Activated CD4-positive, alpha-beta memory T cell treated with anti-CD3 and anti-CD28 coated beads for 36 hours (primary cell): ENCODE results near the gene TRAPPC4. TPM values are rescaled to one million over a fixed set of nuclear protein-coding genes. Genes with fewer than 3 reads are reported as not detected.
"Not testable (repeated sequence)": the region's sequence is repeated elsewhere in the genome, so short reads cannot be mapped to it uniquely, and the experiment has no call there.

Experiments
- CTCF ChIA-PET: fragments of 350-600 bp; sonication (Branson Sonifier 250); formaldehyde crosslinking; loops from one replicate; lab custom pipeline; 2021; ENCODE audit warnings: antibody characterized with exemption, inconsistent platforms; lab: Charles Lee
- POLR2A ChIA-PET: fragments of 350-600 bp; sonication (Branson Sonifier 250); formaldehyde crosslinking; loops from one replicate; lab custom pipeline; 2021; ENCODE audit warnings: antibody characterized with exemption; lab: Charles Lee
- DNase-seq: peaks from one replicate; pipeline ENCODE4 v3.0.0-alpha.2; 2020
- H3K27ac Mint-ChIP-seq: one replicate; pipeline ENCODE4 v1.8.0; 2021; ENCODE audit warnings: mixed read lengths
- H3K27me3 Mint-ChIP-seq: one replicate; pipeline ENCODE4 v1.8.0; 2021; ENCODE audit warnings: mixed read lengths
- H3K36me3 Mint-ChIP-seq: one replicate; pipeline ENCODE4 v1.8.0; 2021; ENCODE audit warnings: mixed read lengths
- H3K4me1 Mint-ChIP-seq: one replicate; pipeline ENCODE4 v1.8.0; 2021; ENCODE audit warnings: low read depth, mixed read lengths
- H3K4me3 Mint-ChIP-seq: one replicate; pipeline ENCODE4 v1.8.0; 2021; ENCODE audit warnings: mild to moderate bottlenecking, mixed read lengths
- H3K9me3 Mint-ChIP-seq: one replicate; pipeline ENCODE4 v1.8.0; 2021; ENCODE audit warnings: mixed read lengths
- intact Hi-C: fragments of 100-400 bp; cut with micrococcal nuclease; formaldehyde crosslinking; loops from one replicate; pipeline ENCODE4 v1.15.1; 2023
- total RNA-seq, 2 experiments: library from RNA; stranded (reverse); gene quantifications; one replicate each; pipeline ENCODE4 v1.2.3, GENCODE V29; 2021

The TRAPPC4 gene
- total RNA-seq, 2 experiments from 2014 or later = 86.4 to 87.8 TPM

DNA sequence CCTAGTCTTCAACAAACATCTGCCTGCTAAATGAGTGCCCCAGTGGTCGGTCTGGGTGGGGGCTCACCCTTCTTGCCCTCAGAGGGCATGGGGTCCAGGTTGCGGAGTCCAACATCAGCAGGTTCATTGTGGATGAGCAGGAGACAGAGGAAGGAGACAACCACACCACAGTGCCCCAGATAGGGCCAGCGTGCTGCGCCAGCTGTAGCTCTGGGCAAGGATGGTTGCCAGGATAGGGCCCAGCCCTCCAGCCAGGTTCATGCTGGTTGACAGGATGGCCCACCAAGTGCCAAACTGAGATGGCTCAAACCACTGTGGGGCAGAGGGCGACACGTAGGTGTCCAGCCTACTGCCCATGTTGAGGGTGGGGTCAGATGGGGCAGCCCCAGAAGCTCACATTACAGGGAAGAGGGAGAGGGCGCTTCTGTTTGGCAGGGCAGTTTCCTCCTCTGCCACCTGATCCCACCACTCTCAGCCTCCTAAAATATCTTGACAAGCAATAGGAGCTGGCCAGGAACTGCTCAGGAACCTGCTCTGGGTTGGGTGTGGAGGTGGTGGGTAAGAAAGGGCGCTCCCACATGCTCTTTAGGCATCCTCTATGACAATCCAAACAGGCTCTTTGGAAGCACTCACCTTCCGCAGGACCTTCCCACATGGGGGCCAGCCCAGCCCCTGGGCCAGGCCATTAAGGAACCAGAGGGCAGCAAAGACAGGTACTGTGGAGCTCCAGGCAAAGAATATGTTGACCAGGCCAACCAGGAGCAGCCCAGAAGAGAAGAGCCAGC, 9.2 kb downstream of the TRAPPC4 start:
- H3K4me1 Mint-ChIP-seq = peaks cover 39% of the 10 kb centered on the region
- no peaks in the 10 kb centered on the region for H3K9me3 Mint-ChIP-seq
- ChIA-PET POLR2A (interaction anchor here (1.2 kb wide), 1 partner anchor 8 kb away, joined by 3 read pairs; no protein-coding TSS in a partner anchor), CTCF (interaction anchor here (0.6 kb wide), 1 partner anchor 257 kb away, joined by 3 read pairs; no protein-coding TSS in a partner anchor)
- no peaks in the 10 kb centered on the region for H3K27me3 Mint-ChIP-seq
- intact Hi-C loops = no loop called here
- DNase-seq = no peak
- H3K36me3 Mint-ChIP-seq = peaks cover 18% of the 10 kb centered on the region
- no peak overlapping the region for H3K4me3 Mint-ChIP-seq
- H3K27ac Mint-ChIP-seq = no peak overlapping the region

GRCh38 chr11:119028346-119029068, 9.9 kb downstream of the TRAPPC4 start:
- no peak for DNase-seq
- POLR2A ChIA-PET = interaction anchor here (1.2 kb wide), 1 partner anchor 9 kb away, joined by 3 read pairs; no protein-coding TSS in a partner anchor
- Mint-ChIP-seq H3K9me3 (no peaks in the 10 kb centered on the region), H3K4me3 (no peak overlapping the region), H3K36me3 (peaks cover 13% of the 10 kb centered on the region), H3K27ac (peak overlapping the region; percentile 89), H3K4me1 (peaks cover 34% of the 10 kb centered on the region), H3K27me3 (no peaks in the 10 kb centered on the region)
- CTCF ChIA-PET = interaction anchor here (0.6 kb wide), 1 partner anchor 256 kb away, joined by 3 read pairs; no protein-coding TSS in a partner anchor
- intact Hi-C loops = no loop called here

GRCh38 chr11:119029069-119029339, 10.4 kb downstream of the TRAPPC4 start:
- CTCF ChIA-PET = no interaction called here
- intact Hi-C loops = no loop called here
- peak overlapping the region; percentile 89 for H3K27ac Mint-ChIP-seq
- POLR2A ChIA-PET = interaction anchor here (1.2 to 3.0 kb wide), 2 partner anchors 10 kb away, joined by 3 to 17 read pairs; partner anchors contain the start of genes RPS25 and TRAPPC4
- no peaks in the 10 kb centered on the region for H3K27me3 Mint-ChIP-seq
- no peaks in the 10 kb centered on the region for H3K9me3 Mint-ChIP-seq
- peaks cover 29% of the 10 kb centered on the region for H3K4me1 Mint-ChIP-seq
- peaks cover 11% of the 10 kb centered on the region for H3K36me3 Mint-ChIP-seq
- DNase-seq = no peak
- peak overlapping the region; percentile 82 for H3K4me3 Mint-ChIP-seq

DNA sequence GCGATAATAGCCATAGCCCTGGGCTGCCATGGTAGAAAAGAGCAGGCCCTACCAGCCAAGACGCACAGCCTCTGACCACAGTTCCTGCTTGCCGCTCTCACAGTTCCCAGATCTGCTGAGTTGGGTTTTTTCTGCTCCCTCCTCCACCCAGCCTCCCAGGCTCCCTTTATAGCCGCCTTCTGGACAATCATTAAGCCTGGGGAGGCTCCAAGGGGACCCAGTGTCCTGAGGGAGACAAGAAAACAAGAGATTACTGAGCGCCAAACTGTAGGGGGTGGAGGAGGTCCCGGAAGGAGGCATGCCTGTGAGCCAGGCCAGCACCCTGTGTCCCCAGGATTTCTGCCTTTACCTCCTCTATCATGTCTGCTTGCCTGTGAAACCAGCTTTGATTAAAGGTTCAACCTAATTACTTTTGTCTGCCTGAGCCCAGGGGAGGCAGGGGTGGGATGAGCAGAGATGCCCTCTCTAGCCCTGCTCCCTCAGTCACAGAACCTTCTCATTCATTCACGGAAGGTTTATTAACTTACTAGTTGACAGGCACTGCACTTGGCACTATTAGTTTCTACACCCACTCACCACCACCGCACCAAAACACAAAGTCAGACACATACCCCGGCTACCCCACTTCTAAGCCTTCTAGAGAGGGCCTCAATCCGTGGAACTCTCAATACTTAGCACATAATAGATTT, 10.9 kb downstream of the TRAPPC4 start:
- peak; percentile 72 for DNase-seq
- intact Hi-C loops = loop anchor here (1.0 to 2.0 kb wide), 3 partner anchors 11 to 71 kb away; partner anchors contain the start of genes CENATAC, DPAGT1, RPS25 and TRAPPC4
- H3K27me3 Mint-ChIP-seq = no peaks in the 10 kb centered on the region
- ChIA-PET POLR2A (interaction anchor here (1.0 to 3.0 kb wide), 6 partner anchors 10 to 86 kb away, joined by 3 to 17 read pairs (median 4); partner anchors contain the start of genes CENATAC, RPS25 and TRAPPC4), CTCF (interaction anchor here (0.8 to 2.4 kb wide), 4 partner anchors 9 to 15 kb away, joined by 3 to 8 read pairs (median 4); partner anchors contain the start of genes RPS25 and TRAPPC4)
- H3K27ac Mint-ChIP-seq = peak overlapping the region; percentile 89
- peaks cover 11% of the 10 kb centered on the region for H3K36me3 Mint-ChIP-seq
- peaks cover 24% of the 10 kb centered on the region for H3K4me1 Mint-ChIP-seq
- H3K9me3 Mint-ChIP-seq = no peaks in the 10 kb centered on the region
- H3K4me3 Mint-ChIP-seq = peak overlapping the region; percentile 82

DNA sequence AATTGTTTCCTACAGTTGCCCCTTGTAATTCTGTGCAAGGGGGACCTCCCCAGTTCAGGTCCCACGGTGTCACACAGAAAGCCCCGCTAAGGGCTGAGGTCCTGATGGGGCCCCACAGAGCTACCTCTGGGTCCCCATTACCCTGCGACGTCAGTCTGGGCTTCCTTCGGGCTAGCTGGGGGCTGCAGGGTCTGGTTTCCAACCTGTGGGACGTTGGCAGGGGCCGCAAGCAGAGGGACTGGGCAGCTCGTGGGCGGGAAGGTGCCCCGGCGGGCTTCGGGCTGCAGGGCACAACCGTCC, 11.4 kb downstream of the TRAPPC4 start:
- Mint-ChIP-seq H3K27me3 (no peaks in the 10 kb centered on the region), H3K4me3 (peak overlapping the region; percentile 82), H3K36me3 (peaks cover 11% of the 10 kb centered on the region), H3K27ac (peak overlapping the region; percentile 89), H3K9me3 (no peaks in the 10 kb centered on the region), H3K4me1 (peaks cover 21% of the 10 kb centered on the region)
- ChIA-PET POLR2A (interaction anchor here (1.0 to 3.0 kb wide), 7 partner anchors 11 to 86 kb away, joined by 3 to 17 read pairs (median 5); partner anchors contain the start of genes CENATAC, RPS25 and TRAPPC4), CTCF (interaction anchor here (0.8 to 2.4 kb wide), 6 partner anchors 10 to 56 kb away, joined by 3 to 8 read pairs (median 4); partner anchors contain the start of genes RPS25, TRAPPC4 and VPS11)
- no peak for DNase-seq
- intact Hi-C loops = loop anchor here (1.0 to 2.0 kb wide), 3 partner anchors 12 to 71 kb away; partner anchors contain the start of genes CENATAC, DPAGT1, RPS25 and TRAPPC4

- Mint-ChIP-seq H3K27me3 (no peaks in the 10 kb centered on the region), H3K4me3 (peak within 1 kb of the TSS; percentile 82), H3K9me3 (no peaks in the 10 kb centered on the region), H3K27ac (peak within 1 kb of the TSS; percentile 89), H3K36me3 (peaks cover 11% of the 10 kb centered on the region), H3K4me1 (peaks cover 18% of the 10 kb centered on the region)
- intact Hi-C loops = loop anchor here (1.0 to 2.0 kb wide), 3 partner anchors 12 to 70 kb away; partner anchors contain the start of genes CENATAC, DPAGT1, RPS25 and TRAPPC4
- ChIA-PET POLR2A (interaction anchor here (0.6 to 3.0 kb wide), 8 partner anchors 11 to 85 kb away, joined by 3 to 17 read pairs (median 4); partner anchors contain the start of genes CENATAC, RPS25 and TRAPPC4), CTCF (interaction anchor here (0.8 to 2.4 kb wide), 8 partner anchors 10 to 56 kb away, joined by 3 to 8 read pairs (median 4); partner anchors contain the start of genes HMBS, RPS25, TRAPPC4 and VPS11)
- DNase-seq = peak; percentile 99
Measured at GRCh38 chr11:119030329-119031047, 11.9 kb downstream of the TRAPPC4 start, which contains the start of gene SLC37A4. TSS of gene SLC37A4 (minus strand) at chr11:119030877.

DNA sequence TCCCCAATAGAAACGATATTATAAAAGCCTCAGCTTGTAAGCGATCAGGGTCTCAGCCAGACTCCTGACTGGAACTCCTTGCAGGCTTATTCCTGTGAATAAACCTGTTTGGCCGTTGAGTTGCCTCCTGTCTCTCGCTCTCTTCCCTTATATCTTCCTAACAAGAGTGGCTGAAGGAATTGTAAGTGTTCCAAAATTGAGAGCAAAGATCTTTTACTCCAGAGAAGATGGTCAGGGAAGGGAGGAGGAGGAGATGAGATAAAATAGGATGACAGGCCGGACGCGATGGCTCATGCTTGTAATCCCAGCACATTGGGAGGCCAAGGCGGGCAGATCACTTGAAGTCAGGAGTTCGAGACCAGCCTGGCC, 13.3 kb downstream of the TRAPPC4 start:
- H3K4me1 Mint-ChIP-seq = peaks cover 18% of the 10 kb centered on the region
- H3K9me3 Mint-ChIP-seq = no peaks in the 10 kb centered on the region
- POLR2A ChIA-PET = interaction anchor here (3.0 kb wide), 1 partner anchor 13 kb away, joined by 17 read pairs; the partner anchor contains the start of genes RPS25 and TRAPPC4
- intact Hi-C loops = loop anchor here (2.0 kb wide), 1 partner anchor 69 kb away; the partner anchor contains the start of gene DPAGT1
- DNase-seq = no peak
- no peaks in the 10 kb centered on the region for H3K27me3 Mint-ChIP-seq
- no peak overlapping the region for H3K4me3 Mint-ChIP-seq
- no peak overlapping the region for H3K27ac Mint-ChIP-seq
- H3K36me3 Mint-ChIP-seq = peaks cover 11% of the 10 kb centered on the region
- CTCF ChIA-PET = interaction anchor here (1.0 to 2.4 kb wide), 8 partner anchors 9 to 174 kb away, joined by 4 to 8 read pairs (median 6); partner anchors contain the start of genes CBL, HYOU1, TRAPPC4 and VPS11

DNA sequence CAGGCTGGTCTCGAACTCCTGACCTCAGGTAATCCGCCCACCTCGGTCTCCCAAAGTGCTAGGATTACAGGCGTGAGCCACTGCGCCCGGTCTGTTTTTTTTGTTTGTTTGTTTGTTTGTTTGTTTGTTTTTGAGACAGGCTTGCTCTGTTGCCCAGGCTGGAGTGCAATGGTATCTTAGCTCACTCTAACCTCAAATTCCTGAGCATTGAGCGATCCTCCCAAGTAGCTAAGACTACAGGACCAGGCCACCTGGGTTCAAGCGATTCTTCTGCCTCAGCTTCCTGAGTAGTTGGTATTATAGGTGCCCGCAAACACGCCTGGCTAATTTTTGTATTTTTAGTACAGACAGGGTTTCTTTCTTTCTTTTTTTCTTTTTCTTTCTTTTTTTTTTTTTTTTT, 14.9 kb downstream of the TRAPPC4 start:
- ChIA-PET CTCF (interaction anchor here (0.9 kb wide), 1 partner anchor 305 kb away, joined by 3 read pairs; no protein-coding TSS in a partner anchor), POLR2A (interaction anchor here (0.5 to 1.4 kb wide), 2 partner anchors 15 to 176 kb away, joined by 3 to 4 read pairs; partner anchors contain the start of genes RPS25 and TRAPPC4)
- H3K27ac Mint-ChIP-seq, DNase-seq, H3K4me3 Mint-ChIP-seq, H3K36me3 Mint-ChIP-seq, intact Hi-C loops, H3K27me3 Mint-ChIP-seq, H3K9me3 Mint-ChIP-seq: not testable (repeated sequence)
- H3K4me1 Mint-ChIP-seq = peaks cover 15% of the 10 kb centered on the region

DNA sequence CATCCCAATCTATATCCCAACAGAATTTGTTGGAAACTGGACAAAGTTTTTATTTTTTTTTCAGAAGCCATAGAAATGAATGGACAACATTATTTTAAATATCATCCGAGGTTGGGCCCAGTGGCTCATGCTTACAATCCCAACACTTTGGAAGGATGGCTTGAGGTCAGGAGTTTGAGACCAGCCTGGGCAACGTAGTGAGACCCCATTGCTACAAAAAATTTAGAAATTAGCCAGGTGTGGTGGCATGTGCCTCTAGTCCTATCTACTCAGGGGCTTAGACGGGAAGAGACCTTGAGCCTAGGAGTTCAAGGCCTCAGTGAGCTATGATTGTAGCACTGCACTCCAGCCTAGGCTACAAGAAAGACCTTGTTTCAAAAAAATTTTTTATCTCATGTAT, 16.2 kb downstream of the TRAPPC4 start:
- no peaks in the 10 kb centered on the region for H3K27me3 Mint-ChIP-seq
- POLR2A ChIA-PET = interaction anchor here (0.7 kb wide), 1 partner anchor 60 kb away, joined by 3 read pairs; no protein-coding TSS in a partner anchor
- no peak for DNase-seq
- H3K9me3 Mint-ChIP-seq = no peaks in the 10 kb centered on the region
- no peak overlapping the region for H3K4me3 Mint-ChIP-seq
- H3K36me3 Mint-ChIP-seq = no peaks in the 10 kb centered on the region
- peaks cover 1% of the 10 kb centered on the region for H3K4me1 Mint-ChIP-seq
- H3K27ac Mint-ChIP-seq = no peak overlapping the region
- CTCF ChIA-PET = interaction anchor here (1.0 to 1.1 kb wide), 2 partner anchors 13 to 18 kb away, joined by 3 read pairs; no protein-coding TSS in a partner anchor
- intact Hi-C loops = no loop called here

DNA sequence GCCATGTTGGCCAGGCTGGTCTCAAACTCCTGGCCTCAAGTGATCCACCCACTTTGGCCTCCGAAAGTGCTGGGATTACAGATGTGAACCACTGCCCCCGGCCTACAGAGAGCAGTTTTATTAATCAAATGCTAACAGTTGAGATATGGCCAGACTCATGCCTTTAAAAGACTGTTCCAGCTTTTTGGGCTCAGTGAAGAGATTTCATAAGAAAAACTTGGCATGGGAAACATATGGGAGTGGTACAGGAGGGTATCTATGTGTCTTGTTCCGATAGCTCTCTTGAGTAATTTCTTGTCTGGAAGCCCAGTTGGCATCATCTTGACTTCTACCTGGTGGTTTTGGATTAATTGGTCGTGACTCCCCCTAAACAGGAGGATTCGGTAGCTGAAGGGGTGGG, 20.3 kb downstream of the TRAPPC4 start:
- H3K9me3 Mint-ChIP-seq = no peaks in the 10 kb centered on the region
- intact Hi-C loops = no loop called here
- H3K36me3 Mint-ChIP-seq = no peaks in the 10 kb centered on the region
- no peak for DNase-seq
- ChIA-PET CTCF (interaction anchor here (0.6 to 1.3 kb wide), 2 partner anchors 29 to 301 kb away, joined by 3 read pairs; partner anchors contain the start of gene VPS11), POLR2A (no interaction called here)
- H3K4me1 Mint-ChIP-seq = peaks cover 7% of the 10 kb centered on the region
- no peak overlapping the region for H3K27ac Mint-ChIP-seq
- no peak overlapping the region for H3K4me3 Mint-ChIP-seq
- H3K27me3 Mint-ChIP-seq = no peaks in the 10 kb centered on the region
